Subcutaneous adipose tissue (tissue), 4 donors: ENCODE results near the gene SPAG8. TPM values are rescaled to one million over a fixed set of nuclear protein-coding genes. Genes with fewer than 3 reads are reported as not detected.

Experiments used
- total RNA-seq, 4 donors: library from RNA; depleted of rRNA; stranded (reverse); fragments of >200 nt; gene quantifications; one replicate each; pipeline ENCODE4 v1.1.0, GENCODE V29; 2016
- TF ChIP-seq, protein P1 (sequence below): fragments of 450-650 bp; IDR thresholded peaks from one replicate; pipeline ENCODE4 v1.5.1; 2016; ENCODE audit warnings: low read depth, mild to moderate bottlenecking, control low read depth, antibody characterized with exemption, moderate library complexity

The SPAG8 gene
- total RNA-seq, 4 donors from 2014 or later = 0.33 to 1.8 (median 1.0) TPM

DNA sequence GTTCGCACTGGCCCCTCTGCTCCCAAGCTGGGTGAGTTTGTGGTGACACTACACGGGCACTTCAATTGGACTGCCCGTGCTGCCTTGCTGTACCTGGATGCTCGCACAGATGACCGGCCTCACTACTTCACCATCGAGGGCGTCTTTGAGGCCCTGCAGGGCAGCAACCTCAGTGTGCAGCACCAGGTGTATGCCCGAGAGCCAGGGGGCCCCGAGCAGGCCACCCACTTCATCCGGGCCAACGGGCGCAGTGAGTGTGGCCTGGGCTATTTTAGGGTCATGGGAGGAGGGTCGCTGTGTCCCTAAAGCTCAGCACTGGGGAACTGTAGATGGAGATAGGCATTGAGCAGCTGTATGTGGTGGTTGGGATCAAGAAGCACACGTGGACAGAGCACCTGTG lies 19.2 kb downstream of the SPAG8 start:
- TF ChIP-seq, protein P1, sequence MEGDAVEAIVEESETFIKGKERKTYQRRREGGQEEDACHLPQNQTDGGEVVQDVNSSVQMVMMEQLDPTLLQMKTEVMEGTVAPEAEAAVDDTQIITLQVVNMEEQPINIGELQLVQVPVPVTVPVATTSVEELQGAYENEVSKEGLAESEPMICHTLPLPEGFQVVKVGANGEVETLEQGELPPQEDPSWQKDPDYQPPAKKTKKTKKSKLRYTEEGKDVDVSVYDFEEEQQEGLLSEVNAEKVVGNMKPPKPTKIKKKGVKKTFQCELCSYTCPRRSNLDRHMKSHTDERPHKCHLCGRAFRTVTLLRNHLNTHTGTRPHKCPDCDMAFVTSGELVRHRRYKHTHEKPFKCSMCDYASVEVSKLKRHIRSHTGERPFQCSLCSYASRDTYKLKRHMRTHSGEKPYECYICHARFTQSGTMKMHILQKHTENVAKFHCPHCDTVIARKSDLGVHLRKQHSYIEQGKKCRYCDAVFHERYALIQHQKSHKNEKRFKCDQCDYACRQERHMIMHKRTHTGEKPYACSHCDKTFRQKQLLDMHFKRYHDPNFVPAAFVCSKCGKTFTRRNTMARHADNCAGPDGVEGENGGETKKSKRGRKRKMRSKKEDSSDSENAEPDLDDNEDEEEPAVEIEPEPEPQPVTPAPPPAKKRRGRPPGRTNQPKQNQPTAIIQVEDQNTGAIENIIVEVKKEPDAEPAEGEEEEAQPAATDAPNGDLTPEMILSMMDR = no peak

DNA sequence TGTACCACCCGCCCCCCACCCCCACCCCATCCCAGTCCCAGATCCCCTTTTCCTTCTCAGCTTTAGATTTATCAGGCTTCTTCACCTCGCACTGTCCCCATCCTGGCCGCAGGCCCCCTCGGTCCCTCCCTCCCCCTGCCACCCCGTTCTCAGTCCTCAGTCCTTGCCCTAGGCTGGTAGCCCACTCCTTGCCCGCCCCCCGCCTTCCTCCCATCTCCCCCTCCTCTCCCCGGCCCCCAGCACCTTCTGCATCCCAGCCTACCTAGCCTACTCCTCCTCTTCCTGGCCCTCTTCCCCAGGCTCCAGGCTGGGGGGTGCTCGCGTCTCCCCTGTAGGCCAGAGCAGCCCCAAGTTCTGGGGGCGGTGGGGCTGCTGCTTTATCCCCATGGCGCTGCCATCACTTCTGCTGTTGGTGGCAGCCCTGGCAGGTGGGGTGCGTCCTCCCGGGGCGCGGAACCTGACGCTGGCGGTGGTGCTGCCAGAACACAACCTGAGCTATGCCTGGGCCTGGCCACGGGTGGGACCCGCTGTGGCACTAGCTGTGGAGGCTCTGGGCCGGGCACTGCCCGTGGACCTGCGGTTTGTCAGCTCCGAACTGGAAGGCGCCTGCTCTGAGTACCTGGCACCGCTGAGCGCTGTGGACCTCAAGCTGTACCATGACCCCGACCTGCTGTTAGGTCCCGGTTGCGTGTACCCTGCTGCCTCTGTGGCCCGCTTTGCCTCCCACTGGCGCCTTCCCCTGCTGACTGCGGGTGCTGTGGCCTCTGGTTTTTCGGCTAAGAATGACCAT lies 19.8 kb downstream of the SPAG8 start:
- TF ChIP-seq, protein P1 = no peak

DNA sequence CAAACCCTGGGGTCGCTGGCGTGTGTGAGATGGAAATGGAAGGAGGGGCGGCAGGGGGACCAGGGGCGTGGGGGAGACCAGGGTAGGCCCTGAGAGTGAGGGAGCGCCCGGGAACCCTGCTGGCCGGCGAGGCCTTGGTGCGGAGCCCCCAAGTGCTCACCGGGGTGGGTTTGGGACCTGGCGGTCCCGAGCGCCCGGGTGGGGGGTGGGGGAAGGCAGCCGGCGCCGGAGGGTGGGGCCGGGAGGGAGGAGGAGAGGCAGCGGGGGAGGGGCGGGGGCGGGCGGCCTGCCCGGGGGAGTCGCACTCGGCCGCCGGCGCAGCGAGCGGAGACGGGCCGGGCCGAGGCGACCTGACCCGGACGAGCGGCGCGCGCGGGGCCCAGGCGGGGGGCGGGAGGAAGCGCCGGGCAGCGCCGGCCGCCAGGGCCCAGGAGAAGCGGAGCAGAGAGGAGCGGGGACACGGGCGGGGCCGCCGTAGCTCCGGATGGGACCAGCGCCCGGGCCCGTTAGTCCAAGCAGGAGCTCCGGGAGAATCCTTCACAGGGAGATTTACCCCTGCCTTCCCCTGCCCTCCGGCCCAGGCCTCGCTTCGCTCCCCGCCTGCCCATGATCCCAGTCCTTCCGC lies 20.7 kb downstream of the SPAG8 start, which contains the start of gene NPR2:
TSS of gene NPR2 (plus strand) at position 295 of the 625 bp plus-strand sequence. CDS start 818 bp downstream, outside the sequence.
- TF ChIP-seq, protein P1 = no peak

DNA sequence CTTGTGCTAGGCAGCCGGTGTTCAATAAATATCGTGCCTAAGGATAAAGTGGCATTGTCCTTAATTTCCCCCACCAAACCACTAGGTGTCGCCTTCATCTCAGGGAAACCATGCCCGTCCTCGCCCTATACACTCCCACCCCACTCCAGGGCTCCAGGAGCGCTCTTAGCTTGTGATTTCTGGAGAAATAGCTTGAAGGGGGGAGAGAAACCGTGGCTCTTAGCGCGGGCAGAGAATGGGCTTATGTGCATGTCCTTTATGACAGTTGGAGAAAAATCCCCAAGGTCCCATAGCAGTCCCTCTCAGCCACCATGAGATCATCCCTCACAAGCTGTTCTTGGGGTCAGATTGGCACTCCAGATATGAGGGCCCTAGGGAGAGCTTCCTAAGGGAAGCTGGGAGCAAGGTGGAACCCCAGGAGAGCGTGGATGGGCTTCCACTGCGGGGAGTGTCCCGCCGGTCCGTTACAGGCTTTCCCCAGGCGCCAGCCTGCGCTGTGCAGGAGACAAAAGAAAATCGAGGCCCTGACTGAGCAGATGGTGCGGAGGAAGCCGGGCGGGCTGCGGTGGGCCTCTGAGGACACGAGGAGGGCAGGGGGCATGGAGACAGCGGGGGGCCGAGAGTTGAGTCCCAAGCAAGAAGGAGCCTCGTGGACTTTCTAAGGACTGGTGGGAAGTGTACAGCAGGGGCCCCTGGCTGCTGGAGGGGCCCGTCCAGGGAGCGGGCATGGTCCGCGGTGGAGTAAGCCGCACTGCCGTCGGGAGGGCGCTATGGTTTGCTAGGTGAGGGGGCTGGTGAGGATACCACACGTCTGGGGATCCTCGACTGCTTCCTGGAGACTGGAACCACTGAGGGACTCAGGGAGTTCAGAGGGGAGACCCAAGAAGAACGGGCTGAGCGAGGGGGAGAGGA lies 21.4 kb downstream of the SPAG8 start:
- TF ChIP-seq, protein P1 = no peak

DNA sequence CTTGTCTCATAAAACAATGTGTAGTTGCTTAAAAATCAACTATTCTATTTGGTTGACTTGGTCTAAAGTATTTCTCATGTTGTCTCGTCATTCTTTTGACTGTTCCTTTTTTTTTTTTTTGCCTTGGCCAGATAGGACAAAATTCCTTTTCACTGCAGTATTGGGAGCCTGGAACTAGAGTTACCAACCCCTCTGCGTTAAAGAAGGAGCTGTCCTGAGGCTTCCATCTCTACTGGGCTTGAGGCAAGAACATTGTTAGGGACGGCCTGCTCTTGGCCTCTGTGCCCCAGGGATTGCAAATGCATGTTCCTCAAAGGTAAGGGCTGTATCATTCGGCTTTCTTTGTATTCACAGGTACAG lies 22.1 kb downstream of the SPAG8 start:
- TF ChIP-seq, protein P1 = no peak

DNA sequence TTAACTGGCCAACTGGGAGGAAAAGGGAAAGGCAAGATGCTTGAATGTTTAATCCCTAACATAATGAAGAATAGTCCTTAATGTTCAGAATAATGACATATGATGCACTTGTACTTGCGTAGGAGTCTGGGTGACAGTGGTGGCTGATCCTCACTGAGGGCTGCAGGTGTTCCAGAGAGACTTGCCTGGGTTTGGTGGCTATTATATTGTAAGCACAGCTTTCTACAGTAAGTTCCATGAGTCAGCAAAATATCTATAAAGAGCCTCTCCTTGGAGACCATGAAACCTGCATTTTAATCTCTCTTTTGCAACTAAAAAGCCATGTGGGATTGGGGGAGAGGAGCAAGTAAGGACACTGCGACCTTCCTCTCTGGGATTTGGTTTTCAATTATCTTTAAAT lies 22.5 kb downstream of the SPAG8 start:
- TF ChIP-seq, protein P1 = no peak
